ENCODE measurements around the gene EGFL8.

DNA sequence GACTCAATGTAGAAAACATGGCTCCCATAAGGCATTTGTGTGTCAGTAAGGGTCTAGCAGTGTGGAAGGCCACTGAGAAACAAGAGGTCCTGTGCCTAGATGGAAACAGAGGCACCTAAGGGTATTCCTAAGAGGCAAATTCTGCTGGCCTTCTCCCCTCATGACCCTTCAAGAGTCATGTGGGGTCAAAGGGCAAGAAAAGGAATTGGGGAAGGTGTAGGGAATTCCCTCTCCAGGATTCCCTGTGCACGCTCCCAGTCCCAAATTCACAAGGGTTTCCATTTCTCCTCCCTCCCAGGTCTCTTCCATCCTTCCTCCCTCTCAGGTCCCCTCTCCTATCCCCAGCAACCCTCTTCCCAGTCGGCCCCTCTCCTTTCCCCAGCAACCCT is 10.9 kb downstream of the EGFL8 start:
- TF ChIP-seq, protein P1, sequence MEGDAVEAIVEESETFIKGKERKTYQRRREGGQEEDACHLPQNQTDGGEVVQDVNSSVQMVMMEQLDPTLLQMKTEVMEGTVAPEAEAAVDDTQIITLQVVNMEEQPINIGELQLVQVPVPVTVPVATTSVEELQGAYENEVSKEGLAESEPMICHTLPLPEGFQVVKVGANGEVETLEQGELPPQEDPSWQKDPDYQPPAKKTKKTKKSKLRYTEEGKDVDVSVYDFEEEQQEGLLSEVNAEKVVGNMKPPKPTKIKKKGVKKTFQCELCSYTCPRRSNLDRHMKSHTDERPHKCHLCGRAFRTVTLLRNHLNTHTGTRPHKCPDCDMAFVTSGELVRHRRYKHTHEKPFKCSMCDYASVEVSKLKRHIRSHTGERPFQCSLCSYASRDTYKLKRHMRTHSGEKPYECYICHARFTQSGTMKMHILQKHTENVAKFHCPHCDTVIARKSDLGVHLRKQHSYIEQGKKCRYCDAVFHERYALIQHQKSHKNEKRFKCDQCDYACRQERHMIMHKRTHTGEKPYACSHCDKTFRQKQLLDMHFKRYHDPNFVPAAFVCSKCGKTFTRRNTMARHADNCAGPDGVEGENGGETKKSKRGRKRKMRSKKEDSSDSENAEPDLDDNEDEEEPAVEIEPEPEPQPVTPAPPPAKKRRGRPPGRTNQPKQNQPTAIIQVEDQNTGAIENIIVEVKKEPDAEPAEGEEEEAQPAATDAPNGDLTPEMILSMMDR (IDR thresholded peaks at IDR 0.05) = no peak
- no peak for TF ChIP-seq POLR2A (IDR thresholded peaks at IDR 0.05)
- TF ChIP-seq POLR2AphosphoS5 (IDR thresholded peaks at IDR 0.05) = no peak
